Midbrain (tissue), 1 donor: Measurements from ENCODE around the gene CNMD.
A peak's percentile ranks its signal among the peaks of the same experiment; 100 is the strongest.
"Not testable (repeated sequence)": the region's sequence is repeated elsewhere in the genome, so short reads cannot be mapped to it uniquely, and the experiment has no call there.

Experiments
- DNase-seq: peaks from one replicate; lab custom pipeline; 2025; lab: John Stamatoyannopoulos, UW

Gene CNMD

GRCh38 chr13:52686376-52686775 lies 53.2 kb downstream of the CNMD start:
- no peak for DNase-seq

- not testable (repeated sequence) for DNase-seq
Measured at GRCh38 chr13:52685806-52686205, 53.8 kb downstream of the CNMD start.

- DNase-seq: no peak
Measured at GRCh38 chr13:52677823-52678222, 61.8 kb downstream of the CNMD start.

- DNase-seq: no peak
Measured at GRCh38 chr13:52673465-52673864, 66.2 kb downstream of the CNMD start.

- DNase-seq: no peak
Measured at GRCh38 chr13:52670726-52671125, 68.9 kb downstream of the CNMD start.

GRCh38 chr13:52669677-52670076 lies 69.9 kb downstream of the CNMD start:
- DNase-seq: no peak

- peak; percentile 3 for DNase-seq
Measured at GRCh38 chr13:52665325-52665724, 74.3 kb downstream of the CNMD start.

GRCh38 chr13:52664272-52664671 lies 75.3 kb downstream of the CNMD start:
- no peak for DNase-seq

GRCh38 chr13:52659340-52659739 lies 80.3 kb downstream of the CNMD start:
- no peak for DNase-seq
